Trophoblast cell (in vitro differentiated cells and primary cell): ENCODE measurements around the gene RNF44.

ENCODE experiments used
- DNase-seq, 2 donors: peaks; one replicate each; pipeline ENCODE4 v3.0.0-alpha.2; 2016
- H2AFZ ChIP-seq: 2 replicates; pipeline ENCODE4 v1.6.1; 2013; ENCODE audit warnings: low read length, moderate library complexity, mild to moderate bottlenecking; ENCODE audit not compliant: insufficient read depth, poor library complexity
- H2AK5ac ChIP-seq: 2 replicates; pipeline ENCODE4 v1.6.1; 2013; ENCODE audit warnings: mild to moderate bottlenecking, low read length
- H2BK120ac ChIP-seq: 2 replicates; pipeline ENCODE4 v1.6.1; 2013; ENCODE audit warnings: low read length, mild to moderate bottlenecking, moderate library complexity; ENCODE audit not compliant: insufficient read depth, poor library complexity
- H2BK12ac ChIP-seq: 2 replicates; pipeline ENCODE4 v1.6.1; 2013; ENCODE audit warnings: mild to moderate bottlenecking, low read length, moderate library complexity
- H2BK5ac ChIP-seq: 2 replicates; pipeline ENCODE4 v1.6.1; 2013; ENCODE audit warnings: low read length, low read depth, moderate library complexity, mild to moderate bottlenecking; ENCODE audit not compliant: poor library complexity
- H3K14ac ChIP-seq: 2 replicates; pipeline ENCODE4 v1.6.1; 2013; ENCODE audit warnings: mild to moderate bottlenecking, low read length
- H3K18ac ChIP-seq: 2 replicates; pipeline ENCODE4 v1.6.1; 2013; ENCODE audit warnings: mild to moderate bottlenecking, low read length
- H3K23ac ChIP-seq: 2 replicates; pipeline ENCODE4 v1.6.1; 2013; ENCODE audit warnings: low read length
- H3K27ac ChIP-seq: 2 replicates; pipeline ENCODE4 v1.5.1; 2013; ENCODE audit warnings: low read depth, mild to moderate bottlenecking, inconsistent platforms, low read length, moderate library complexity
- H3K27me3 ChIP-seq: 2 replicates; pipeline ENCODE4 v1.6.1; 2013; ENCODE audit warnings: inconsistent platforms, mild to moderate bottlenecking, low read length, moderate library complexity; ENCODE audit not compliant: insufficient read depth
- H3K36me3 ChIP-seq, 2 experiments: 1 replicate in 1 of 2; 2 replicates in 1 of 2; pipeline ENCODE4 v1.6.1; 2013; ENCODE audit warnings: low read length in 2 of 2, mild to moderate bottlenecking in 2 of 2, moderate library complexity in 1 of 2; ENCODE audit not compliant: insufficient read depth in 2 of 2, control insufficient read depth in 1 of 2
- H3K4ac ChIP-seq: 2 replicates; pipeline ENCODE4 v1.6.1; 2013; ENCODE audit warnings: low read depth, mild to moderate bottlenecking, low read length, moderate library complexity
- H3K4me1 ChIP-seq, 2 experiments: 1 replicate in 1 of 2; 2 replicates in 1 of 2; pipeline ENCODE4 v1.6.1; 2013; ENCODE audit warnings: low read length in 2 of 2, mild to moderate bottlenecking in 2 of 2, moderate library complexity in 1 of 2; ENCODE audit not compliant: insufficient read depth in 2 of 2, control insufficient read depth in 1 of 2
- H3K4me2 ChIP-seq: 2 replicates; pipeline ENCODE4 v1.6.1; 2013; ENCODE audit warnings: inconsistent platforms, mild to moderate bottlenecking, low read length, moderate library complexity
- H3K4me3 ChIP-seq: 2 replicates; pipeline ENCODE4 v1.5.1; 2013; ENCODE audit warnings: mild to moderate bottlenecking, low read depth, low read length, inconsistent platforms
- H3K79me1 ChIP-seq: one replicate; pipeline ENCODE4 v1.6.1; 2013; ENCODE audit warnings: low read length
- H3K79me2 ChIP-seq: 2 replicates; pipeline ENCODE4 v1.6.1; 2013; ENCODE audit warnings: low read length, mild to moderate bottlenecking; ENCODE audit not compliant: control insufficient read depth, insufficient read depth, poor library complexity
- H3K9ac ChIP-seq: 2 replicates; pipeline ENCODE4 v1.6.1; 2013; ENCODE audit warnings: mild to moderate bottlenecking, low read length
- H3K9me3 ChIP-seq: 2 replicates; pipeline ENCODE4 v1.6.1; 2013; ENCODE audit warnings: low read depth, mild to moderate bottlenecking, control low read depth, inconsistent platforms, low read length; ENCODE audit not compliant: insufficient read depth
- H4K12ac ChIP-seq: 2 replicates; pipeline ENCODE4 v1.6.1; 2013; ENCODE audit warnings: low read depth, mild to moderate bottlenecking, low read length, moderate library complexity
- H4K8ac ChIP-seq: 2 replicates; pipeline ENCODE4 v1.6.1; 2013; ENCODE audit warnings: low read depth, mild to moderate bottlenecking, low read length, moderate library complexity
- H4K91ac ChIP-seq: one replicate; pipeline ENCODE4 v1.6.1; 2013; ENCODE audit warnings: low read depth, mild to moderate bottlenecking, low read length, moderate library complexity
- WGBS: extraction: QIAGEN DNeasy Blood & Tissue Kit; methylation state at CpG from one replicate; pipeline ENCODE4 v1.1.7; 2013; ENCODE audit warnings: missing lambda C conversion rate; ENCODE audit not compliant: insufficient read length, insufficient coverage; ENCODE audit errors: extremely low coverage; 5-methylcytosine and 5-hydroxymethylcytosine counted together

The RNF44 gene

DNA sequence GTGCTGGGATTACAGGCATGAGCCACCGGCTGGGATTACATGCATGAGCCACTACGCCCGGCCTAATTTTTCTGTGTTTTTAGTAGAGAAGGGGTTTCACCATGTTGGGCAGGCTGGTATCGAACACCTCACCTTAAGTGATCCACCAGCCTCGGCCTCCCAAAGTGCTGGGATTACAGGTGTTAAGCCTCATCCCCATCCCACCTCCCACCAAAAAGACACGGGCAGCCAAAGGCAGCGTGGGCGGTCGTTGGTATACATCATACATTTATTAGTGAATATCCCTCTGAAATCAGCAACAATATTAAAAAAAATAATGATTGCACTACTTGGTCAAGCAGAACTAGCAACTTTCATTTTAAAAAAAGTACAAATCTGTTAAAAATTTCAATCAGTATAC is 10.7 kb downstream of the RNF44 start:
- H3K4me2 ChIP-seq = no peak overlapping the region
- H4K12ac ChIP-seq = no peak overlapping the region
- H2BK120ac ChIP-seq = no peak overlapping the region
- peaks cover 39 to 41% of the 10 kb centered on the region in 2 experiments for H3K36me3 ChIP-seq
- WGBS = no CpG with 5 or more reads among the region's 9 CpGs
- no peak overlapping the region for H3K23ac ChIP-seq
- H3K4me3 ChIP-seq = no peak overlapping the region
- H3K79me2 ChIP-seq = no peaks in the 10 kb centered on the region
- no peak overlapping the region for H3K14ac ChIP-seq
- H2BK5ac ChIP-seq = no peak overlapping the region
- no peaks in the 10 kb centered on the region for H3K79me1 ChIP-seq
- H2BK12ac ChIP-seq = no peak overlapping the region
- no peaks in the 10 kb centered on the region for H3K27me3 ChIP-seq
- no peak overlapping the region for H4K8ac ChIP-seq
- no peak overlapping the region for H4K91ac ChIP-seq
- H2AK5ac ChIP-seq = no peak overlapping the region
- no peak for DNase-seq
- no peak overlapping the region for H2AFZ ChIP-seq
- no peak overlapping the region for H3K27ac ChIP-seq
- H3K18ac ChIP-seq = no peak overlapping the region
- H3K9ac ChIP-seq = no peak overlapping the region
- H3K9me3 ChIP-seq = no peaks in the 10 kb centered on the region
- no peak overlapping the region for H3K4ac ChIP-seq
- H3K4me1 ChIP-seq = no peaks in the 10 kb centered on the region

DNA sequence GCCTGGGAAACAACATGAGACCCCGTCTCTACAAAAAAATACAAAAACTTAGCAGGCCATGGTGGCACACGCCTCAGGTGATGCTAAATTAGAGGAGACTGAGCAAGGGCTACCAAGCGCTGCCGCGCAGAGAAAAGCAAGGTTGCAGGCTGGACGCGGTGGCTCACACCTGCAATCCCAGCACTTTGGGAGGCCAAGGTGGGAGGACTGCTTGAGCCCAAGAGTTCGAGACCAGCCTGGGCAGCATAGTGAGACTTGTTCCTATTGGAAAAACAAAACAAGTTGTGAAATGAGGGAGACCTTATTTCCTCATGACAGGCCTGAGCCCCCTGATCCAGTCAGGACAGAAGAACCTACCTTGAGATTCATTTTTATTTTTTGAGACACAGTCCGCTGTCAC is 11.5 kb downstream of the RNF44 start:
- Histone ChIP-seq H3K4ac (no peak overlapping the region), H2AK5ac (no peak overlapping the region), H2BK5ac (no peak overlapping the region), H3K14ac (no peak overlapping the region), H3K79me1 (no peaks in the 10 kb centered on the region), H3K27ac (no peak overlapping the region), H2BK12ac (no peak overlapping the region), H3K9ac (no peak overlapping the region), H2BK120ac (no peak overlapping the region), H4K8ac (no peak overlapping the region), H3K4me2 (no peak overlapping the region), H3K4me3 (no peak overlapping the region), H3K27me3 (no peaks in the 10 kb centered on the region), H3K9me3 (no peaks in the 10 kb centered on the region), H4K12ac (no peak overlapping the region), H3K79me2 (no peaks in the 10 kb centered on the region), H3K18ac (no peak overlapping the region), H4K91ac (no peak overlapping the region), H2AFZ (no peak overlapping the region), H3K23ac (no peak overlapping the region), H3K36me3 (peaks cover 31 to 33% of the 10 kb centered on the region in 2 experiments), H3K4me1 (no peaks in the 10 kb centered on the region)
- WGBS = no CpG with 5 or more reads among the region's 9 CpGs
- DNase-seq = no peak

DNA sequence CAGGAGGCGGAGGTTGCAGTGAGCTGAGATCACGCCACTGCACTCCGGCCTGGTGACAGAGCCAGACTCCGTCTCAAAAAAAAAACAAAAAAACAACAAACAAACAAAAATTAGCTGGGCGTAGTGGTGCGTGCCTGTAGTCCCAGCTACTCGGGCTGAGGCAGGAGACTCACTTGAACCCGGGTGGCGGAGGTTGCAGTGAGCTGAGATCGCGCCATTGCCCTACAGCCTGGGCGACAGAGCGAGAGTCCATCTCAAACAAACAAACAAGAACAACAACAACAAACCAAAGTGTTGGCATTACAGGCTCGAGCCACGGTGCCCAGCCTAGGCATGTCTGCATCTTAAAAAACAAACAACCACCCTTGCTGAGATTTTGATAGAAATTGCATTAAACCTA is 12.2 kb downstream of the RNF44 start:
- Histone ChIP-seq H3K4ac (no peak overlapping the region), H3K9me3 (peaks cover 3% of the 10 kb centered on the region), H2BK120ac (no peak overlapping the region), H3K4me3 (no peak overlapping the region), H3K14ac (no peak overlapping the region), H3K4me1 (no peaks in the 10 kb centered on the region), H4K91ac (no peak overlapping the region), H2AFZ (no peak overlapping the region), H3K18ac (no peak overlapping the region), H3K36me3 (peaks cover 27 to 29% of the 10 kb centered on the region in 2 experiments), H2BK5ac (no peak overlapping the region), H3K79me1 (no peaks in the 10 kb centered on the region), H3K9ac (no peak overlapping the region), H3K79me2 (no peaks in the 10 kb centered on the region), H3K23ac (no peak overlapping the region), H3K4me2 (no peak overlapping the region), H2BK12ac (no peak overlapping the region), H3K27me3 (no peaks in the 10 kb centered on the region), H2AK5ac (no peak overlapping the region), H4K12ac (no peak overlapping the region), H3K27ac (no peak overlapping the region), H4K8ac (no peak overlapping the region)
- no peak for DNase-seq
- WGBS = no CpG with 5 or more reads among the region's 15 CpGs

DNA sequence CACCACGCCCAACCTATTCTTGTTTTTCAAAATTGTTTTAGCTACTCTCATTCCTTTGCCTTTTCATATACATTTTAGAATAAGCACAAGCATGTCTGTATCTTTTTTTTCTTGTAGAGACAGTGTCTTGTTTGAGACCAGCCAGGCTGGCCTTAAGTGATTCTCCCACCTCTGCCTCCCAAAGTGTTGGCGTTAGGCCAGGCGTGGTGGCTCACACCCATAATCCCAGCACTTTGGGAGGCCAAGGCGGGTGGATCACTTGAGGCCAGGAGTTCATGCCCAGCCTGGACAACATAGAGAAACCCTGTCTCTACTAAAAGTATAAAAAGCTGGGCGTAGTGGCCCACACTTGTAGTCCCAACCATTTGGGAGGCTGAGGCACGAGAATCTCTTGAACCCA is 13.1 kb downstream of the RNF44 start:
- Histone ChIP-seq H3K4me3 (no peak overlapping the region), H3K4me1 (no peaks in the 10 kb centered on the region), H3K79me1 (no peaks in the 10 kb centered on the region), H2BK120ac (no peak overlapping the region), H3K18ac (no peak overlapping the region), H2BK12ac (no peak overlapping the region), H3K23ac (no peak overlapping the region), H3K79me2 (no peaks in the 10 kb centered on the region), H4K8ac (no peak overlapping the region), H3K27ac (no peak overlapping the region), H3K4me2 (no peak overlapping the region), H3K14ac (no peak overlapping the region), H4K91ac (no peak overlapping the region), H3K9me3 (peaks cover 3% of the 10 kb centered on the region), H3K36me3 (peaks cover 20 to 21% of the 10 kb centered on the region in 2 experiments), H3K4ac (no peak overlapping the region), H2BK5ac (no peak overlapping the region), H2AFZ (no peak overlapping the region), H3K27me3 (no peaks in the 10 kb centered on the region), H3K9ac (no peak overlapping the region), H4K12ac (no peak overlapping the region), H2AK5ac (no peak overlapping the region)
- DNase-seq = no peak
- WGBS = no CpG with 5 or more reads among the region's 6 CpGs
